ENCODE measurements around the gene PARVA.
"Not testable (repeated sequence)": the region's sequence is repeated elsewhere in the genome, so short reads cannot be mapped to it uniquely, and the experiment has no call there.

PARVA gene

GRCh38 chr11:12512826-12513395, 135.5 kb downstream of the PARVA start:
- FAIRE-seq (no peak), DNase-seq (ENCODE audit: insufficient read length, low spot score) (no peak)
- TF ChIP-seq POU2F2 (IDR thresholded peaks at IDR 0.05; ENCODE audit: low read depth, low read length) (no peak), TAF1 (IDR thresholded peaks at IDR 0.05; ENCODE audit: low read depth, low read length) (no peak), PAX5 (IDR thresholded peaks at IDR 0.05; ENCODE audit: insufficient read depth, low read length, severe bottlenecking) (no peak), SPI1 (IDR thresholded peaks at IDR 0.05; ENCODE audit: low read depth, low read length) (no peak), POLR2A (IDR thresholded peaks at IDR 0.05; ENCODE audit: low read depth, low read length) (no peak), POLR2AphosphoS5 (IDR thresholded peaks at IDR 0.05; ENCODE audit: low read depth, low read length) (no peak)

GRCh38 chr11:12516387-12517105, 139.2 kb downstream of the PARVA start:
- TF ChIP-seq POU2F2 (IDR thresholded peaks at IDR 0.05; ENCODE audit: low read depth, low read length) (no peak), PAX5 (IDR thresholded peaks at IDR 0.05; ENCODE audit: insufficient read depth, low read length, severe bottlenecking) (no peak), POLR2A (IDR thresholded peaks at IDR 0.05; ENCODE audit: low read depth, low read length) (no peak), SPI1 (IDR thresholded peaks at IDR 0.05; ENCODE audit: low read depth, low read length) (no peak)
- FAIRE-seq: no peak
- no peak for DNase-seq (ENCODE audit: insufficient read length, low spot score)

GRCh38 chr11:12517306-12517705, 139.9 kb downstream of the PARVA start:
- TF ChIP-seq POLR2A (IDR thresholded peaks at IDR 0.05; ENCODE audit: low read depth, low read length): no peak
- TF ChIP-seq TAF1 (IDR thresholded peaks at IDR 0.05; ENCODE audit: low read depth, low read length): no peak
- TF ChIP-seq POLR2AphosphoS5 (IDR thresholded peaks at IDR 0.05; ENCODE audit: low read depth, low read length): no peak
- TF ChIP-seq POU2F2 (IDR thresholded peaks at IDR 0.05; ENCODE audit: low read depth, low read length): no peak
- no peak for TF ChIP-seq SPI1 (IDR thresholded peaks at IDR 0.05; ENCODE audit: low read depth, low read length)
- no peak for TF ChIP-seq PAX5 (IDR thresholded peaks at IDR 0.05; ENCODE audit: insufficient read depth, low read length, severe bottlenecking)
- DNase-seq (ENCODE audit: insufficient read length, low spot score) (no peak), FAIRE-seq (no peak)

- DNase-seq (ENCODE audit: insufficient read length, low spot score): no peak
- no peak for FAIRE-seq
- no peak for TF ChIP-seq TAF1 (IDR thresholded peaks at IDR 0.05; ENCODE audit: low read depth, low read length)
- no peak for TF ChIP-seq SPI1 (IDR thresholded peaks at IDR 0.05; ENCODE audit: low read depth, low read length)
- TF ChIP-seq POLR2A (IDR thresholded peaks at IDR 0.05; ENCODE audit: low read depth, low read length): no peak
- TF ChIP-seq POU2F2 (IDR thresholded peaks at IDR 0.05; ENCODE audit: low read depth, low read length): no peak
- no peak for TF ChIP-seq POLR2AphosphoS5 (IDR thresholded peaks at IDR 0.05; ENCODE audit: low read depth, low read length)
- no peak for TF ChIP-seq PAX5 (IDR thresholded peaks at IDR 0.05; ENCODE audit: insufficient read depth, low read length, severe bottlenecking)
Measured at GRCh38 chr11:12517741-12518140, 140.4 kb downstream of the PARVA start.

- no peak for TF ChIP-seq TAF1 (IDR thresholded peaks at IDR 0.05; ENCODE audit: low read depth, low read length)
- TF ChIP-seq POLR2AphosphoS5 (IDR thresholded peaks at IDR 0.05; ENCODE audit: low read depth, low read length): no peak
- no peak for TF ChIP-seq POLR2A (IDR thresholded peaks at IDR 0.05; ENCODE audit: low read depth, low read length)
- TF ChIP-seq SPI1 (IDR thresholded peaks at IDR 0.05; ENCODE audit: low read depth, low read length): no peak
- TF ChIP-seq POU2F2 (IDR thresholded peaks at IDR 0.05; ENCODE audit: low read depth, low read length): no peak
- no peak for TF ChIP-seq PAX5 (IDR thresholded peaks at IDR 0.05; ENCODE audit: insufficient read depth, low read length, severe bottlenecking)
- DNase-seq (ENCODE audit: insufficient read length, low spot score): no peak
- no peak for FAIRE-seq
Measured at GRCh38 chr11:12518606-12519385, 141.4 kb downstream of the PARVA start.

GRCh38 chr11:12520054-12520453, 142.7 kb downstream of the PARVA start:
- DNase-seq (ENCODE audit: insufficient read length, low spot score) (no peak), FAIRE-seq (no peak)
- TF ChIP-seq PAX5 (IDR thresholded peaks at IDR 0.05; ENCODE audit: insufficient read depth, low read length, severe bottlenecking) (no peak), TAF1 (IDR thresholded peaks at IDR 0.05; ENCODE audit: low read depth, low read length) (no peak), POLR2AphosphoS5 (IDR thresholded peaks at IDR 0.05; ENCODE audit: low read depth, low read length) (no peak), SPI1 (IDR thresholded peaks at IDR 0.05; ENCODE audit: low read depth, low read length) (no peak), POU2F2 (IDR thresholded peaks at IDR 0.05; ENCODE audit: low read depth, low read length) (no peak)

GRCh38 chr11:12520576-12520975, 143.2 kb downstream of the PARVA start:
- not testable (repeated sequence) for FAIRE-seq

GRCh38 chr11:12523180-12523924, 146.0 kb downstream of the PARVA start:
- no peak for DNase-seq (ENCODE audit: insufficient read length, low spot score)
- FAIRE-seq: no peak
- TF ChIP-seq SPI1 (IDR thresholded peaks at IDR 0.05; ENCODE audit: low read depth, low read length): no peak
- no peak for TF ChIP-seq PAX5 (IDR thresholded peaks at IDR 0.05; ENCODE audit: insufficient read depth, low read length, severe bottlenecking)
- no peak for TF ChIP-seq POLR2A (IDR thresholded peaks at IDR 0.05; ENCODE audit: low read depth, low read length)
- TF ChIP-seq POU2F2 (IDR thresholded peaks at IDR 0.05; ENCODE audit: low read depth, low read length): no peak
- TF ChIP-seq POLR2AphosphoS5 (IDR thresholded peaks at IDR 0.05; ENCODE audit: low read depth, low read length): no peak
- TF ChIP-seq TAF1 (IDR thresholded peaks at IDR 0.05; ENCODE audit: low read depth, low read length): no peak

More at GRCh38 chr11:12520576-12520975, 143.2 kb downstream of the PARVA start:
- DNase-seq (ENCODE audit: insufficient read length, low spot score): not testable (repeated sequence)

GRCh38 chr11:12524865-12525264, 147.5 kb downstream of the PARVA start:
- FAIRE-seq (no peak), DNase-seq (ENCODE audit: insufficient read length, low spot score) (no peak)
- TF ChIP-seq POLR2A (IDR thresholded peaks at IDR 0.05; ENCODE audit: low read depth, low read length) (no peak), SPI1 (IDR thresholded peaks at IDR 0.05; ENCODE audit: low read depth, low read length) (no peak), TAF1 (IDR thresholded peaks at IDR 0.05; ENCODE audit: low read depth, low read length) (no peak), POLR2AphosphoS5 (IDR thresholded peaks at IDR 0.05; ENCODE audit: low read depth, low read length) (no peak), PAX5 (IDR thresholded peaks at IDR 0.05; ENCODE audit: insufficient read depth, low read length, severe bottlenecking) (no peak), POU2F2 (IDR thresholded peaks at IDR 0.05; ENCODE audit: low read depth, low read length) (no peak)

Measured in GM12891 (cell line).